Smooth muscle cell of the umbilical artery (primary cell): ENCODE measurements around the gene CST1. TPM values are rescaled to one million over a fixed set of nuclear protein-coding genes. Genes with fewer than 3 reads are reported as not detected.

Experiments
- total RNA-seq: library from RNA; depleted of rRNA; stranded (reverse); fragments of >200 nt; gene quantifications from 2 replicates; pipeline ENCODE4 v1.2.3, GENCODE V29; 2014

The CST1 gene
- total RNA-seq, result not detected in 2 replicates

GRCh38 chr20:23750786-23751185 lies at the start of gene CST1:
Gene CST1, minus strand, starts transcription at chr20:23750935. Its CDS starts 69 bp downstream, at chr20:23750866.

Other genes starting within 250 kb of the CST1 start
- not detected in 2 replicates for gene CST9L, start 182.5 kb downstream of the CST1 start, total RNA-seq
- not detected in 2 replicates for gene CST9, start 145.0 kb downstream of the CST1 start, total RNA-seq
- gene CST3, start 113.0 kb downstream of the CST1 start, total RNA-seq, result 306 and 317 TPM in 2 replicates
- gene CST4, start 61.9 kb downstream of the CST1 start, total RNA-seq, result not detected in 2 replicates
- not detected in 2 replicates for gene CST2, start 75.8 kb upstream of the CST1 start, total RNA-seq
- not detected in 2 replicates for gene CST5, start 128.8 kb upstream of the CST1 start, total RNA-seq
- not detected in 2 replicates for gene GGTLC1, start 237.8 kb upstream of the CST1 start, total RNA-seq